GM23338 (cell line): ENCODE results near the gene KIF25. TPM values are rescaled to one million over a fixed set of nuclear protein-coding genes. Genes with fewer than 3 reads are reported as not detected.
A peak's percentile ranks its signal among the peaks of the same experiment; 100 is the strongest.

Experiments
- ATAC-seq: fragments of 200-7000 bp; cut with Tn5 transposase; 3 replicates; pipeline ENCODE4 v1.9.1; 2020
- DNase-seq: peaks from one replicate; pipeline ENCODE4 v3.0.0-alpha.2; 2015; ENCODE audit warnings: low spot score
- H2AFZ ChIP-seq: fragments of 200-600 bp; sonication (generic); 2 replicates; pipeline ENCODE4 v1.8.0; 2016; ENCODE audit warnings: antibody characterized with exemption, mild to moderate bottlenecking, moderate library complexity
- H3F3A ChIP-seq: fragments of 200-600 bp; sonication (generic); replicated peaks from 2 replicates; pipeline ENCODE4 v1.8.0; 2017; ENCODE audit warnings: antibody characterized with exemption, mixed run types, low read depth
- H3K27ac ChIP-seq: fragments of 200-600 bp; sonication (generic); 2 replicates; pipeline ENCODE4 v1.6.1; 2016; ENCODE audit warnings: low read depth
- H3K27me3 ChIP-seq: fragments of 200-600 bp; sonication (generic); 2 replicates; pipeline ENCODE4 v1.8.0; 2016; ENCODE audit warnings: mild to moderate bottlenecking, mixed run types, moderate library complexity; ENCODE audit not compliant: insufficient read depth
- H3K36me3 ChIP-seq: fragments of 200-600 bp; sonication (generic); 2 replicates; pipeline ENCODE4 v1.8.0; 2016; ENCODE audit warnings: mild to moderate bottlenecking; ENCODE audit not compliant: insufficient read depth
- H3K4me1 ChIP-seq: fragments of 200-600 bp; sonication (generic); 2 replicates; pipeline ENCODE4 v1.8.0; 2016; ENCODE audit warnings: mild to moderate bottlenecking, moderate library complexity; ENCODE audit not compliant: insufficient read depth
- H3K4me2 ChIP-seq: fragments of 200-600 bp; sonication (generic); 2 replicates; pipeline ENCODE4 v1.7.1; 2017; ENCODE audit warnings: mixed run types
- H3K4me3 ChIP-seq: fragments of 200-600 bp; sonication (generic); 2 replicates; pipeline ENCODE4 v1.6.1; 2016; ENCODE audit warnings: mixed run types
- H3K79me2 ChIP-seq: fragments of 200-600 bp; sonication (generic); replicated peaks from 2 replicates; pipeline ENCODE4 v1.8.0; 2017; ENCODE audit warnings: mild to moderate bottlenecking; ENCODE audit not compliant: insufficient read depth
- H3K9me2 ChIP-seq: fragments of 200-600 bp; sonication (generic); 2 replicates; pipeline ENCODE4 v1.8.0; 2017; ENCODE audit not compliant: insufficient read depth
- H4K20me1 ChIP-seq: fragments of 200-600 bp; sonication (generic); replicated peaks from 2 replicates; pipeline ENCODE4 v1.8.0; 2017; ENCODE audit warnings: mild to moderate bottlenecking; ENCODE audit not compliant: insufficient read depth
- H3K27ac Mint-ChIP-seq: 2 replicates; pipeline ENCODE4 v1.8.0; 2020; ENCODE audit warnings: inconsistent platforms, mild to moderate bottlenecking, moderate library complexity, mixed read lengths
- H3K27me3 Mint-ChIP-seq: 3 replicates; pipeline ENCODE4 v1.8.0; 2022; ENCODE audit warnings: low read depth, mild to moderate bottlenecking, moderate library complexity, mixed read lengths, inconsistent platforms; ENCODE audit not compliant: insufficient read depth, poor library complexity
- H3K36me3 Mint-ChIP-seq: 3 replicates; pipeline ENCODE4 v1.8.0; 2021; ENCODE audit warnings: low read depth, mild to moderate bottlenecking, inconsistent platforms, moderate library complexity, mixed read lengths
- H3K4me1 Mint-ChIP-seq: 3 replicates; pipeline ENCODE4 v1.8.0; 2020; ENCODE audit warnings: mild to moderate bottlenecking, inconsistent platforms, mixed read lengths
- H3K4me3 Mint-ChIP-seq: 3 replicates; pipeline ENCODE4 v1.8.0; 2021; ENCODE audit warnings: moderate library complexity, mild to moderate bottlenecking, inconsistent platforms, mixed read lengths
- H3K9me3 Mint-ChIP-seq: 3 replicates; pipeline ENCODE4 v1.8.0; 2020; ENCODE audit warnings: moderate library complexity, mild to moderate bottlenecking, inconsistent platforms, mixed read lengths
- CREB1 ChIP-seq: fragments of 250-450 bp; sonication (Bioruptor Pico); IDR thresholded peaks from 2 replicates; pipeline ENCODE4 v1.5.0; 2020; ENCODE audit warnings: low read depth, mild to moderate bottlenecking, moderate library complexity
- EZH2phosphoT487 ChIP-seq: fragments of 200-600 bp; sonication (generic); IDR thresholded peaks from one replicate; pipeline ENCODE4 v1.8.1; 2018; ENCODE audit warnings: antibody characterized with exemption; ENCODE audit not compliant: unreplicated experiment
- POLR2AphosphoS5 ChIP-seq: IDR thresholded peaks from 2 replicates; pipeline ENCODE4 v1.6.1; 2016; ENCODE audit warnings: antibody characterized with exemption, low read depth
- REST ChIP-seq: IDR thresholded peaks from one replicate; pipeline ENCODE4 v1.6.1; 2018; ENCODE audit warnings: antibody characterized with exemption; ENCODE audit not compliant: unreplicated experiment
- STAT1 ChIP-seq: IDR thresholded peaks from one replicate; pipeline ENCODE4 v1.6.1; 2016; ENCODE audit warnings: antibody characterized with exemption; ENCODE audit not compliant: unreplicated experiment
- ZNF331 ChIP-seq: fragments of 250-450 bp; sonication (Bioruptor Pico); IDR thresholded peaks from 2 replicates; pipeline ENCODE4 v1.5.0; 2020; ENCODE audit warnings: low read depth, mild to moderate bottlenecking, moderate library complexity
- ZNF462 ChIP-seq: fragments of 250-450 bp; sonication (Bioruptor Pico); IDR thresholded peaks from 2 replicates; pipeline ENCODE4 v1.5.0; 2020; ENCODE audit warnings: mild to moderate bottlenecking, moderate library complexity
- polyA plus RNA-seq: library from polyadenylated mRNA; unstranded; fragments of >200 nt; fragmentation: Nextera tagmentation; extraction: Ambion mirVana; gene quantifications from 2 replicates; pipeline ENCODE4 v1.2.1, GENCODE V29; 2016
- total RNA-seq: library from RNA; depleted of rRNA; stranded (reverse); fragments of >200 nt; shearing (Covaris generic); gene quantifications from 2 replicates; pipeline ENCODE4 v1.2.3, GENCODE V29; 2014
- TF ChIP-seq, protein P1 (sequence below): IDR thresholded peaks from 2 replicates; pipeline ENCODE4 v1.6.1; 2016; ENCODE audit warnings: antibody characterized with exemption

KIF25 gene
- total and polyA plus RNA-seq, 2 experiments from 2014 or later, result 0.69 to 0.76 TPM

DNA sequence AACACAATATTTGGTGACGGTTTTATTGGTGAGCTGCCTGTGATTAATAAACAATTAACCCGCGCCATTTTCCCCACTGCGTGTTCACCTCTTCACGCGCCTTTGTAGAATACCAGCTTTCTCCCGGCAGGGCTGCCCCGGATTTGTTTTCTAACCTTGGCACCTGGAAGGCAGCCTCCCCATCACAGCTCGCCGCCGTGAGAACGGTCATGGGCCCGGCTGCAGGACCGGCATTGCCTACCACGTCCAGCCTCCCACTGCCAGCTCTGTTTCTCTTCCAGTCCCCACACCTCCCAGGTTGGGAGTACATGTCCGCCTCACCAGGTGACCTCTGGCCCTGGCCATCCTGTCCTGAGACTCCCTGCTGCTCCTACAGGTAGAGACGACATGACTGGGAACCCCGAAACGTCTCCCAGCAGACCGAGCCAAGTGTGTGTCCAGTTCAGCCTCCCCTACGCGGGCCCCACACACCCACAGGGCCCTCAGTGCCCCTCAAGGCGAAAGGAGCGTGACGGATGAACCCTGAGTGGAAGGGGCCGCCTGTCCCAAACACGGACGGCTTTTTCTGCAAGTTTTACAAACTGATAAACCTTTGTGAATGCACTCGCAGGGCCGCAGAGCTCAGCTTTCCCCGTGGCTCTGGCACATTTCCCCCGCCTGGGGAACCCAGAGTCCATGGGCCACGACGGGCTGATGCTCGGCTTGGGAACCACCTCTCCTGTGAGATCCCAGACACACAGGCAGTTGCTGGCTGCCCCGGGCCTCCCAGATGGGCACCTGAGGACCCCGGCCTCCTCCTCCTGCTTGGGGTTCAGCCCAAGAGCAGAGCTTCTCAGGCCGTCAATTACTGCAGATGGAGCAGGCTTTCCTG lies 55.9 kb downstream of the KIF25 start:
- H3K4me2 ChIP-seq, result no peak overlapping the region
- ATAC-seq, result no peak
- no peaks in the 10 kb centered on the region for H3K9me2 ChIP-seq
- H3K27ac ChIP-seq, result no peak overlapping the region
- no peaks in the 10 kb centered on the region for H3F3A ChIP-seq
- H3K36me3 ChIP-seq, result no peaks in the 10 kb centered on the region
- H3K4me1 ChIP-seq, result no peaks in the 10 kb centered on the region
- no peaks in the 10 kb centered on the region for H3K27me3 ChIP-seq
- Mint-ChIP-seq H3K4me3 (no peak overlapping the region), H3K27me3 (peaks cover 10% of the 10 kb centered on the region), H3K27ac (no peak overlapping the region), H3K9me3 (no peaks in the 10 kb centered on the region), H3K4me1 (no peaks in the 10 kb centered on the region), H3K36me3 (no peaks in the 10 kb centered on the region)
- no peaks in the 10 kb centered on the region for H4K20me1 ChIP-seq
- H2AFZ ChIP-seq, result peak overlapping the region; percentile 56; the same call in 1 of the 2 replicates
- H3K4me3 ChIP-seq, result no peak overlapping the region
- no peaks in the 10 kb centered on the region for H3K79me2 ChIP-seq
- TF ChIP-seq ZNF462 (CRISPR knock-in tag) (no peak), EZH2phosphoT487 (no peak)
- DNase-seq, result no peak

DNA sequence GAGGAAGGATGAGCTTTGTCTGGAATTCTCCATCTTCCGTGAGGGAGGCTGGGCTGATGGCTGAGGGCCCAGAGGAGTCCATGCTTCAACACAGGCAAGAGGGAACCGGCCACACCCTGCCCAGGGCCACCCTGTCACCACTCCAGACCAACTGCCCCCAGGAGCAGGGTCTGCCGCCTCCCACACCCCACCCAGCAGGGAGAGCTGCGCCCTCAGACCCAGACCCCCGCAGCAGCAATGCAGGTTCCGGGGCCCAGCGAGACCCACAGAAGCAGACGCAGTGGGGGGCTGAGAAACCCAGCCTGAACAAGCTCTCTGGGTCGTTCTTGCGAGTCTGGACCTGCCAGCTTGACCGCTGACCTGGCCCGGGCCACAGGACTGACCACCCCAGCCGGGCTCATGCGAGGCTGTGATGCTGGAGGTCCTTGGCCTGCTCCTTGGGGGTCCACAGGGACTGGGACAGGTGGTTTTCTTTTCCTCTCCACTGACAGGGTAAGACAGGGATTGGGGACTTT lies 56.5 kb downstream of the KIF25 start:
- DNase-seq (no peak), ATAC-seq (no peak)
- H3K36me3 Mint-ChIP-seq, result no peaks in the 10 kb centered on the region
- H3K4me1 ChIP-seq, result no peaks in the 10 kb centered on the region
- H3K4me3 Mint-ChIP-seq, result no peak overlapping the region
- no peaks in the 10 kb centered on the region for H3F3A ChIP-seq
- H4K20me1 ChIP-seq, result no peaks in the 10 kb centered on the region
- H3K4me2 ChIP-seq, result no peak overlapping the region
- no peaks in the 10 kb centered on the region for H3K79me2 ChIP-seq
- H3K27me3 Mint-ChIP-seq, result peaks cover 10% of the 10 kb centered on the region
- no peak overlapping the region for H3K27ac ChIP-seq
- no peak overlapping the region for H3K27ac Mint-ChIP-seq
- H2AFZ ChIP-seq, result peak overlapping the region; percentile 56; the same call in 1 of the 2 replicates
- H3K4me1 Mint-ChIP-seq, result no peaks in the 10 kb centered on the region
- no peaks in the 10 kb centered on the region for H3K27me3 ChIP-seq
- H3K9me3 Mint-ChIP-seq, result no peaks in the 10 kb centered on the region
- no peaks in the 10 kb centered on the region for H3K36me3 ChIP-seq
- no peaks in the 10 kb centered on the region for H3K9me2 ChIP-seq
- no peak overlapping the region for H3K4me3 ChIP-seq
- no peak for TF ChIP-seq STAT1
- no peak for TF ChIP-seq POLR2AphosphoS5
- TF ChIP-seq CREB1 (CRISPR knock-in tag), result no peak
- no peak for TF ChIP-seq ZNF331 (CRISPR knock-in tag)
- TF ChIP-seq, protein P1, sequence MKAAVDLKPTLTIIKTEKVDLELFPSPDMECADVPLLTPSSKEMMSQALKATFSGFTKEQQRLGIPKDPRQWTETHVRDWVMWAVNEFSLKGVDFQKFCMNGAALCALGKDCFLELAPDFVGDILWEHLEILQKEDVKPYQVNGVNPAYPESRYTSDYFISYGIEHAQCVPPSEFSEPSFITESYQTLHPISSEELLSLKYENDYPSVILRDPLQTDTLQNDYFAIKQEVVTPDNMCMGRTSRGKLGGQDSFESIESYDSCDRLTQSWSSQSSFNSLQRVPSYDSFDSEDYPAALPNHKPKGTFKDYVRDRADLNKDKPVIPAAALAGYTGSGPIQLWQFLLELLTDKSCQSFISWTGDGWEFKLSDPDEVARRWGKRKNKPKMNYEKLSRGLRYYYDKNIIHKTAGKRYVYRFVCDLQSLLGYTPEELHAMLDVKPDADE, result no peak
- no peak for TF ChIP-seq REST
